ENCODE data around the gene MACROH2A1. TPM values are rescaled to one million over a fixed set of nuclear protein-coding genes. Genes with fewer than 3 reads are reported as not detected.

MACROH2A1 gene
- total and polyA plus RNA-seq, 2 experiments from 2014 or later, result 64.9 to 81.6 TPM

GRCh38 chr5:135367554-135367953 is 31.5 kb downstream of the MACROH2A1 start:
- H3K4me3 Mint-ChIP-seq, result no peak overlapping the region
- Histone ChIP-seq H3K4me3 (no peak overlapping the region), H3K27ac (ENCODE audit: low read depth) (no peak overlapping the region), H4K20me1 (replicated peaks; ENCODE audit: insufficient read depth) (peaks cover 8% of the 10 kb centered on the region), H3K79me2 (replicated peaks; ENCODE audit: insufficient read depth) (no peaks in the 10 kb centered on the region), H3K4me1 (ENCODE audit: insufficient read depth) (no peaks in the 10 kb centered on the region), H2AFZ (no peak overlapping the region), H3F3A (replicated peaks; ENCODE audit: low read depth) (no peaks in the 10 kb centered on the region), H3K9me2 (ENCODE audit: insufficient read depth) (no peaks in the 10 kb centered on the region), H3K27me3 (ENCODE audit: insufficient read depth) (no peaks in the 10 kb centered on the region), H3K36me3 (ENCODE audit: insufficient read depth) (no peaks in the 10 kb centered on the region; the same call in 1 of the 2 replicates), H3K4me2 (no peak overlapping the region)
- peaks cover 2% of the 10 kb centered on the region for H3K27me3 Mint-ChIP-seq (ENCODE audit: insufficient read depth, low read depth, poor library complexity)
- H3K27ac Mint-ChIP-seq, result no peak overlapping the region
- peaks cover 43% of the 10 kb centered on the region; the same call in 2 of the 3 replicates for H3K36me3 Mint-ChIP-seq (ENCODE audit: low read depth)
- TF ChIP-seq POLR2AphosphoS5 (IDR thresholded peaks at IDR 0.05; ENCODE audit: low read depth) (no peak), EZH2 (IDR thresholded peaks at IDR 0.05; ENCODE audit: low read depth, unreplicated experiment) (no peak), ZNF114 (CRISPR knock-in tag; IDR thresholded peaks at IDR 0.05) (no peak), ZNF462 (CRISPR knock-in tag; IDR thresholded peaks at IDR 0.05) (no peak), CREB1 (CRISPR knock-in tag; IDR thresholded peaks at IDR 0.05; ENCODE audit: low read depth) (no peak), JUNB (IDR thresholded peaks at IDR 0.05; ENCODE audit: unreplicated experiment) (no peak), NANOG (IDR thresholded peaks at IDR 0.05; ENCODE audit: borderline replicate concordance) (no peak)
- H3K4me1 Mint-ChIP-seq, result no peaks in the 10 kb centered on the region
- no peaks in the 10 kb centered on the region for H3K9me3 Mint-ChIP-seq
- no peak for DNase-seq (ENCODE audit: low spot score)
- no peak for ATAC-seq

GRCh38 chr5:135367076-135367475 is 32.0 kb downstream of the MACROH2A1 start:
- H3K4me1 Mint-ChIP-seq, result no peaks in the 10 kb centered on the region
- Histone ChIP-seq H3K4me3 (no peak overlapping the region), H3K27me3 (ENCODE audit: insufficient read depth) (no peaks in the 10 kb centered on the region), H2AFZ (no peak overlapping the region), H3K36me3 (ENCODE audit: insufficient read depth) (no peaks in the 10 kb centered on the region; the same call in 1 of the 2 replicates), H3K4me1 (ENCODE audit: insufficient read depth) (no peaks in the 10 kb centered on the region), H4K20me1 (replicated peaks; ENCODE audit: insufficient read depth) (peaks cover 8% of the 10 kb centered on the region), H3F3A (replicated peaks; ENCODE audit: low read depth) (no peaks in the 10 kb centered on the region), H3K9me2 (ENCODE audit: insufficient read depth) (no peaks in the 10 kb centered on the region), H3K4me2 (no peak overlapping the region), H3K27ac (ENCODE audit: low read depth) (no peak overlapping the region), H3K79me2 (replicated peaks; ENCODE audit: insufficient read depth) (no peaks in the 10 kb centered on the region)
- no peak overlapping the region for H3K4me3 Mint-ChIP-seq
- H3K27me3 Mint-ChIP-seq (ENCODE audit: insufficient read depth, low read depth, poor library complexity), result peaks cover 2% of the 10 kb centered on the region
- no peak overlapping the region for H3K27ac Mint-ChIP-seq
- TF ChIP-seq POLR2AphosphoS5 (IDR thresholded peaks at IDR 0.05; ENCODE audit: low read depth) (no peak), EZH2phosphoT487 (IDR thresholded peaks at IDR 0.05; ENCODE audit: unreplicated experiment) (no peak), ZNF331 (CRISPR knock-in tag; IDR thresholded peaks at IDR 0.05; ENCODE audit: low read depth) (no peak), CTCF (conservative IDR thresholded peaks at IDR 0.05; ENCODE audit: low read depth in 2 of 2) (no peak)
- H3K36me3 Mint-ChIP-seq (ENCODE audit: low read depth), result peaks cover 43% of the 10 kb centered on the region; the same call in 2 of the 3 replicates
- ATAC-seq (no peak), DNase-seq (ENCODE audit: low spot score) (no peak)
- no peaks in the 10 kb centered on the region for H3K9me3 Mint-ChIP-seq

Data from GM23338 (cell line).